OCI-LY3 (cell line): Measurements from ENCODE around the gene ASIC1.

Experiments used
- H2AFZ ChIP-seq: fragments of 200-600, 300-600 bp; shearing (Covaris generic); 2 replicates; pipeline ENCODE4 v1.6.0; 2014; ENCODE audit warnings: antibody characterized with exemption, low read depth, low read length
- H3K27ac ChIP-seq: fragments of 200-600, 300-600 bp; sonication (generic); 2 replicates; pipeline ENCODE4 v1.5.1; 2014; ENCODE audit warnings: mild to moderate bottlenecking, low read length, moderate library complexity, mixed read lengths
- H3K27me3 ChIP-seq: fragments of 200-600, 300-600 bp; sonication (generic); 2 replicates; pipeline ENCODE4 v1.6.1; 2014; ENCODE audit warnings: low read depth, low read length, mixed read lengths
- H3K36me3 ChIP-seq: fragments of 200-600, 300-600 bp; sonication (generic); replicated peaks from 2 replicates; pipeline ENCODE3; 2014; ENCODE audit warnings: low read depth, low read length, mixed read lengths
- H3K4me1 ChIP-seq: fragments of 300-600, 200-600 bp; sonication (generic); 2 replicates; pipeline ENCODE4 v1.6.1; 2014; ENCODE audit warnings: low read length, mixed read lengths
- H3K4me2 ChIP-seq: fragments of 200-600, 300-600 bp; sonication (generic); 2 replicates; pipeline ENCODE4 v1.6.1; 2014; ENCODE audit warnings: low read length, mixed read lengths
- H3K4me3 ChIP-seq: fragments of 300-600, 200-600 bp; sonication (generic); 2 replicates; pipeline ENCODE4 v1.5.1; 2014; ENCODE audit warnings: antibody characterized with exemption, mild to moderate bottlenecking, low read length, moderate library complexity
- H3K79me2 ChIP-seq: fragments of 300-600, 200-600 bp; shearing (Covaris generic); 2 replicates; pipeline ENCODE4 v1.6.1; 2014; ENCODE audit warnings: mild to moderate bottlenecking, low read length, mixed read lengths
- H3K9ac ChIP-seq: fragments of 300-600, 200-600 bp; shearing (Covaris generic); 2 replicates; pipeline ENCODE4 v1.6.0; 2014; ENCODE audit warnings: mild to moderate bottlenecking, low read length, moderate library complexity
- H3K9me3 ChIP-seq: fragments of 200-600, 300-600 bp; shearing (Covaris generic); 2 replicates; pipeline ENCODE4 v1.6.1; 2014; ENCODE audit warnings: low read length, mixed read lengths; ENCODE audit not compliant: insufficient read depth
- H4K20me1 ChIP-seq: fragments of 200-600, 300-600 bp; sonication (generic); 2 replicates; pipeline ENCODE4 v1.6.1; 2016; ENCODE audit warnings: low read length, mixed read lengths; ENCODE audit not compliant: insufficient read depth
- EZH2phosphoT487 ChIP-seq: fragments of 200-600 bp; shearing (Covaris generic); IDR thresholded peaks from 2 replicates; pipeline ENCODE4 v1.6.1; 2018; ENCODE audit warnings: antibody characterized with exemption, mixed run types, low read depth
- TF ChIP-seq, protein P1 (sequence below): fragments of 200-600, 300-600 bp; sonication (generic); IDR thresholded peaks from 2 replicates; pipeline ENCODE4 v1.5.1; 2014; ENCODE audit warnings: antibody characterized with exemption, low read length, low read depth

The ASIC1 gene

GRCh38 chr12:50050119-50050385, 7.3 kb upstream of the ASIC1 start:
- Histone ChIP-seq H3K36me3 (no peaks in the 10 kb centered on the region), H3K27me3 (peaks cover 10% of the 10 kb centered on the region; the same call in 1 of the 2 replicates), H3K4me2 (no peak overlapping the region), H3K9ac (no peak overlapping the region), H3K4me1 (no peaks in the 10 kb centered on the region), H3K79me2 (no peaks in the 10 kb centered on the region), H2AFZ (no peak overlapping the region), H4K20me1 (no peaks in the 10 kb centered on the region), H3K9me3 (no peaks in the 10 kb centered on the region), H3K4me3 (no peak overlapping the region), H3K27ac (no peak overlapping the region)
- TF ChIP-seq, protein P1, sequence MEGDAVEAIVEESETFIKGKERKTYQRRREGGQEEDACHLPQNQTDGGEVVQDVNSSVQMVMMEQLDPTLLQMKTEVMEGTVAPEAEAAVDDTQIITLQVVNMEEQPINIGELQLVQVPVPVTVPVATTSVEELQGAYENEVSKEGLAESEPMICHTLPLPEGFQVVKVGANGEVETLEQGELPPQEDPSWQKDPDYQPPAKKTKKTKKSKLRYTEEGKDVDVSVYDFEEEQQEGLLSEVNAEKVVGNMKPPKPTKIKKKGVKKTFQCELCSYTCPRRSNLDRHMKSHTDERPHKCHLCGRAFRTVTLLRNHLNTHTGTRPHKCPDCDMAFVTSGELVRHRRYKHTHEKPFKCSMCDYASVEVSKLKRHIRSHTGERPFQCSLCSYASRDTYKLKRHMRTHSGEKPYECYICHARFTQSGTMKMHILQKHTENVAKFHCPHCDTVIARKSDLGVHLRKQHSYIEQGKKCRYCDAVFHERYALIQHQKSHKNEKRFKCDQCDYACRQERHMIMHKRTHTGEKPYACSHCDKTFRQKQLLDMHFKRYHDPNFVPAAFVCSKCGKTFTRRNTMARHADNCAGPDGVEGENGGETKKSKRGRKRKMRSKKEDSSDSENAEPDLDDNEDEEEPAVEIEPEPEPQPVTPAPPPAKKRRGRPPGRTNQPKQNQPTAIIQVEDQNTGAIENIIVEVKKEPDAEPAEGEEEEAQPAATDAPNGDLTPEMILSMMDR: no peak
- no peak for TF ChIP-seq EZH2phosphoT487

- Histone ChIP-seq H3K9me3 (no peaks in the 10 kb centered on the region), H3K79me2 (no peaks in the 10 kb centered on the region), H4K20me1 (no peaks in the 10 kb centered on the region), H2AFZ (no peak overlapping the region), H3K27ac (no peak overlapping the region), H3K4me3 (no peak overlapping the region), H3K9ac (no peak overlapping the region), H3K4me2 (no peak overlapping the region), H3K36me3 (no peaks in the 10 kb centered on the region), H3K27me3 (peaks cover 10% of the 10 kb centered on the region; the same call in 1 of the 2 replicates), H3K4me1 (peaks cover 3% of the 10 kb centered on the region; the same call in 1 of the 2 replicates)
- no peak for TF ChIP-seq EZH2phosphoT487
- TF ChIP-seq, protein P1: no peak
These were observed 6.8 kb upstream of the ASIC1 start for GRCh38 chr12:50050410-50051098.

GRCh38 chr12:50051101-50051806, 6.1 kb upstream of the ASIC1 start:
- Histone ChIP-seq H3K27me3 (peaks cover 10% of the 10 kb centered on the region; the same call in 1 of the 2 replicates), H3K4me1 (peaks cover 8% of the 10 kb centered on the region), H3K4me3 (no peak overlapping the region), H3K9ac (no peak overlapping the region), H3K4me2 (no peak overlapping the region), H4K20me1 (no peaks in the 10 kb centered on the region), H3K9me3 (no peaks in the 10 kb centered on the region), H3K27ac (no peak overlapping the region), H3K79me2 (no peaks in the 10 kb centered on the region), H3K36me3 (no peaks in the 10 kb centered on the region), H2AFZ (no peak overlapping the region)
- TF ChIP-seq EZH2phosphoT487: no peak
- TF ChIP-seq, protein P1: no peak

- Histone ChIP-seq H3K4me1 (peaks cover 15% of the 10 kb centered on the region), H3K9me3 (no peaks in the 10 kb centered on the region), H2AFZ (no peak overlapping the region), H3K27me3 (peaks cover 10% of the 10 kb centered on the region; the same call in 1 of the 2 replicates), H3K9ac (no peak overlapping the region), H3K4me3 (no peak overlapping the region), H3K4me2 (no peak overlapping the region), H4K20me1 (no peaks in the 10 kb centered on the region), H3K79me2 (no peaks in the 10 kb centered on the region), H3K27ac (no peak overlapping the region), H3K36me3 (no peaks in the 10 kb centered on the region)
- TF ChIP-seq, protein P1: no peak
- TF ChIP-seq EZH2phosphoT487: no peak
These were observed 4.9 kb upstream of the ASIC1 start for GRCh38 chr12:50052544-50052943.
